ENCODE data around the gene LRRC3.

DNA sequence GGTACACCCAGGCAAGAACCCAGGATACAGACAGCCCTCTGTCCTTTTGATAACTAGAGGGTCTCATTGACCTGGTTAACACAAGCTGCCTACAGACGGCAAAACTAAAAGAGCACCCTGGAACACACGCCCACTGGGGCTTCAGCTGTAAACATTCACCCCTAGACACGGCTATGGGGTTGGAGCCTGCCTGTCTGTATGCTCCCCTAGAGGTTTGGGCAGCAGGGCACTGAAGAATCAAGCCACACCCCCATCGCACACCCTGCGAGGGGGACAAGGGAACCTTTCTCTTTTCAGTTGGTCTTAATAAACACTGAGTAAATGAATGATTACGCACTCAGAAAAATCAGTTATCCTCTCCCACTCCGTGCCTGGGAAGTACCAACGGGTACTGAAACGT, 35.5 kb downstream of the LRRC3 start:
- TF ChIP-seq, protein P1, sequence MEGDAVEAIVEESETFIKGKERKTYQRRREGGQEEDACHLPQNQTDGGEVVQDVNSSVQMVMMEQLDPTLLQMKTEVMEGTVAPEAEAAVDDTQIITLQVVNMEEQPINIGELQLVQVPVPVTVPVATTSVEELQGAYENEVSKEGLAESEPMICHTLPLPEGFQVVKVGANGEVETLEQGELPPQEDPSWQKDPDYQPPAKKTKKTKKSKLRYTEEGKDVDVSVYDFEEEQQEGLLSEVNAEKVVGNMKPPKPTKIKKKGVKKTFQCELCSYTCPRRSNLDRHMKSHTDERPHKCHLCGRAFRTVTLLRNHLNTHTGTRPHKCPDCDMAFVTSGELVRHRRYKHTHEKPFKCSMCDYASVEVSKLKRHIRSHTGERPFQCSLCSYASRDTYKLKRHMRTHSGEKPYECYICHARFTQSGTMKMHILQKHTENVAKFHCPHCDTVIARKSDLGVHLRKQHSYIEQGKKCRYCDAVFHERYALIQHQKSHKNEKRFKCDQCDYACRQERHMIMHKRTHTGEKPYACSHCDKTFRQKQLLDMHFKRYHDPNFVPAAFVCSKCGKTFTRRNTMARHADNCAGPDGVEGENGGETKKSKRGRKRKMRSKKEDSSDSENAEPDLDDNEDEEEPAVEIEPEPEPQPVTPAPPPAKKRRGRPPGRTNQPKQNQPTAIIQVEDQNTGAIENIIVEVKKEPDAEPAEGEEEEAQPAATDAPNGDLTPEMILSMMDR (IDR thresholded peaks at IDR 0.05; ENCODE audit: low read depth, low read length, missing input control): no peak
- TF ChIP-seq JUND (IDR thresholded peaks at IDR 0.05): no peak
